Stimulated activated CD4-positive, alpha-beta T cell treated with anti-CD3 and anti-CD28 coated beads, Interleukin-4, amount 100 ng/mL, for 48 hours (primary cell): ENCODE data around the gene SMIM13.
A peak's percentile ranks its signal among the peaks of the same experiment; 100 is the strongest.
"Not testable (repeated sequence)": the region's sequence is repeated elsewhere in the genome, so short reads cannot be mapped to it uniquely, and the experiment has no call there.

Source experiments
- DNase-seq, 2 donors: peaks; one replicate each; pipeline ENCODE4 v3.0.0-alpha.2; 2020; ENCODE audit warnings: low read depth in 2 of 2

Gene SMIM13

GRCh38 chr6:11083956-11084355 lies 9.7 kb upstream of the SMIM13 start:
- no peak for DNase-seq

- no peak for DNase-seq
Measured at GRCh38 chr6:11085758-11086435, 7.7 kb upstream of the SMIM13 start.

GRCh38 chr6:11087141-11087812 lies 6.4 kb upstream of the SMIM13 start:
- DNase-seq, result not testable (repeated sequence)

- DNase-seq, result no peak
Measured at GRCh38 chr6:11089695-11090094, 3.9 kb upstream of the SMIM13 start.

GRCh38 chr6:11091141-11091540 lies 2.5 kb upstream of the SMIM13 start:
- not testable (repeated sequence) for DNase-seq

- DNase-seq, result no peak
Measured at GRCh38 chr6:11092668-11093375, 812 bp upstream of the SMIM13 start.

- DNase-seq, result no peak
Measured at GRCh38 chr6:11093376-11093625, 333 bp upstream of the SMIM13 start.

- peak; percentile 25 to 34 for DNase-seq
Measured at GRCh38 chr6:11094411-11094851, 797 bp downstream of the SMIM13 start.

GRCh38 chr6:11094941-11095340 lies 1.3 kb downstream of the SMIM13 start:
- DNase-seq, result no peak

- DNase-seq, result no peak
Measured at GRCh38 chr6:11096109-11096508, 2.5 kb downstream of the SMIM13 start.

GRCh38 chr6:11097476-11097875 lies 3.8 kb downstream of the SMIM13 start:
- no peak for DNase-seq

GRCh38 chr6:11098004-11098403 lies 4.4 kb downstream of the SMIM13 start:
- DNase-seq, result no peak

GRCh38 chr6:11101417-11101816 lies 7.8 kb downstream of the SMIM13 start:
- DNase-seq, result no peak

- DNase-seq, result no peak
Measured at GRCh38 chr6:11103065-11103464, 9.4 kb downstream of the SMIM13 start.

GRCh38 chr6:11108726-11109125 lies 15.1 kb downstream of the SMIM13 start:
- DNase-seq, result no peak

- DNase-seq, result no peak
Measured at GRCh38 chr6:11110921-11111768, 17.5 kb downstream of the SMIM13 start, which contains the start of gene ERVFRD-1. Gene ERVFRD-1 (minus strand): TSS chr6:11111725. CDS start chr6:11105310, 6,415 bp downstream.

- DNase-seq, result no peak
Measured at GRCh38 chr6:11111769-11112437, 18.3 kb downstream of the SMIM13 start.

- no peak for DNase-seq
Measured at GRCh38 chr6:11113038-11113437, 19.4 kb downstream of the SMIM13 start.

GRCh38 chr6:11115808-11116536 lies 22.3 kb downstream of the SMIM13 start:
- peak in 1 of 2 donors; percentile 16 for DNase-seq

- no peak for DNase-seq
Measured at GRCh38 chr6:11120271-11121005, 26.8 kb downstream of the SMIM13 start.
